Measurements from ENCODE around the gene GUCY2D.

The GUCY2D gene

GRCh38 chr17:8041249-8041928 is 39.0 kb downstream of the GUCY2D start:
- H3K4me3 ChIP-seq (ENCODE audit: low read length), result no peak overlapping the region
- peak; percentile 70 for TF ChIP-seq CTCF (conservative IDR thresholded peaks at IDR 0.05; ENCODE audit: low read length)
- DNase-seq (ENCODE audit: low read depth), result peak; percentile 75

GRCh38 chr17:8041979-8042378 is 39.6 kb downstream of the GUCY2D start:
- TF ChIP-seq CTCF (conservative IDR thresholded peaks at IDR 0.05; ENCODE audit: low read length), result no peak

GRCh38 chr17:8044819-8045810 is 42.7 kb downstream of the GUCY2D start:
- H3K4me3 ChIP-seq (ENCODE audit: low read length), result no peak overlapping the region
- no peak for TF ChIP-seq CTCF (conservative IDR thresholded peaks at IDR 0.05; ENCODE audit: low read length)
- no peak for DNase-seq (ENCODE audit: low read depth)

More at GRCh38 chr17:8041979-8042378, 39.6 kb downstream of the GUCY2D start:
- DNase-seq (ENCODE audit: low read depth), result no peak
- no peak overlapping the region for H3K4me3 ChIP-seq (ENCODE audit: low read length)

GRCh38 chr17:8046306-8046928 is 44.0 kb downstream of the GUCY2D start:
- no peak for TF ChIP-seq CTCF (conservative IDR thresholded peaks at IDR 0.05; ENCODE audit: low read length)
- DNase-seq (ENCODE audit: low read depth), result no peak
- H3K4me3 ChIP-seq (ENCODE audit: low read length), result no peak overlapping the region

GRCh38 chr17:8046929-8047768 is 44.7 kb downstream of the GUCY2D start:
- TF ChIP-seq CTCF (conservative IDR thresholded peaks at IDR 0.05; ENCODE audit: low read length), result no peak
- H3K4me3 ChIP-seq (ENCODE audit: low read length), result no peak overlapping the region
- DNase-seq (ENCODE audit: low read depth), result no peak

GRCh38 chr17:8047769-8048110 is 45.3 kb downstream of the GUCY2D start:
- no peak overlapping the region for H3K4me3 ChIP-seq (ENCODE audit: low read length)
- no peak for DNase-seq (ENCODE audit: low read depth)
- TF ChIP-seq CTCF (conservative IDR thresholded peaks at IDR 0.05; ENCODE audit: low read length), result no peak
